Hepatocyte (in vitro differentiated cells): ENCODE data around the gene UPK3A.

Source experiments
- EZH2 ChIP-seq: fragments of 200-600 bp; sonication (generic); IDR thresholded peaks from 2 replicates; pipeline ENCODE4 v1.6.1; 2016; ENCODE audit warnings: antibody characterized with exemption, mild to moderate bottlenecking, borderline replicate concordance
- TF ChIP-seq, protein P1 (sequence below): fragments of 200-600 bp; sonication (generic); IDR thresholded peaks from 2 replicates; pipeline ENCODE4 v1.5.1; 2016; ENCODE audit warnings: antibody characterized with exemption, mild to moderate bottlenecking; ENCODE audit not compliant: poor library complexity

GRCh38 chr22:45262931-45263462 is 21.8 kb upstream of the UPK3A start:
- no peak for TF ChIP-seq EZH2
- TF ChIP-seq, protein P1, sequence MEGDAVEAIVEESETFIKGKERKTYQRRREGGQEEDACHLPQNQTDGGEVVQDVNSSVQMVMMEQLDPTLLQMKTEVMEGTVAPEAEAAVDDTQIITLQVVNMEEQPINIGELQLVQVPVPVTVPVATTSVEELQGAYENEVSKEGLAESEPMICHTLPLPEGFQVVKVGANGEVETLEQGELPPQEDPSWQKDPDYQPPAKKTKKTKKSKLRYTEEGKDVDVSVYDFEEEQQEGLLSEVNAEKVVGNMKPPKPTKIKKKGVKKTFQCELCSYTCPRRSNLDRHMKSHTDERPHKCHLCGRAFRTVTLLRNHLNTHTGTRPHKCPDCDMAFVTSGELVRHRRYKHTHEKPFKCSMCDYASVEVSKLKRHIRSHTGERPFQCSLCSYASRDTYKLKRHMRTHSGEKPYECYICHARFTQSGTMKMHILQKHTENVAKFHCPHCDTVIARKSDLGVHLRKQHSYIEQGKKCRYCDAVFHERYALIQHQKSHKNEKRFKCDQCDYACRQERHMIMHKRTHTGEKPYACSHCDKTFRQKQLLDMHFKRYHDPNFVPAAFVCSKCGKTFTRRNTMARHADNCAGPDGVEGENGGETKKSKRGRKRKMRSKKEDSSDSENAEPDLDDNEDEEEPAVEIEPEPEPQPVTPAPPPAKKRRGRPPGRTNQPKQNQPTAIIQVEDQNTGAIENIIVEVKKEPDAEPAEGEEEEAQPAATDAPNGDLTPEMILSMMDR: no peak
